PFSK-1 (cell line): ENCODE measurements around the gene FIBCD1.

Source experiments
- FOXP2 ChIP-seq: optimal IDR thresholded peaks from 2 replicates; pipeline ENCODE3; 2011; ENCODE audit warnings: borderline replicate concordance, control low read depth, inconsistent platforms; ENCODE audit not compliant: insufficient read depth; ENCODE audit errors: extremely low read length, extremely low read depth
- POLR2AphosphoS5 ChIP-seq: IDR thresholded peaks from 2 replicates; pipeline ENCODE4 v1.6.1; 2012; ENCODE audit warnings: low read depth, mild to moderate bottlenecking, control low read depth, low read length, moderate library complexity
- SIN3A ChIP-seq: IDR thresholded peaks from 2 replicates; pipeline ENCODE4 v1.6.1; 2012; ENCODE audit warnings: mild to moderate bottlenecking, low read length, moderate library complexity, borderline replicate concordance; ENCODE audit not compliant: insufficient read depth
- TAF1 ChIP-seq: IDR thresholded peaks from 2 replicates; pipeline ENCODE4 v1.6.1; 2012; ENCODE audit warnings: low read length, control low read depth, borderline replicate concordance; ENCODE audit not compliant: insufficient read depth
- TF ChIP-seq, protein P1 (sequence below), 2 experiments: IDR thresholded peaks; 2 replicates each; pipeline versions ENCODE4 v1.6.1 to v1.8.0; 2011 to 2012; ENCODE audit warnings: low read depth in 2 of 2, low read length in 2 of 2, control low read depth in 1 of 2, inconsistent platforms in 1 of 2, mild to moderate bottlenecking in 1 of 2, moderate library complexity in 1 of 2; ENCODE audit not compliant: insufficient read depth in 1 of 2

FIBCD1 gene

DNA sequence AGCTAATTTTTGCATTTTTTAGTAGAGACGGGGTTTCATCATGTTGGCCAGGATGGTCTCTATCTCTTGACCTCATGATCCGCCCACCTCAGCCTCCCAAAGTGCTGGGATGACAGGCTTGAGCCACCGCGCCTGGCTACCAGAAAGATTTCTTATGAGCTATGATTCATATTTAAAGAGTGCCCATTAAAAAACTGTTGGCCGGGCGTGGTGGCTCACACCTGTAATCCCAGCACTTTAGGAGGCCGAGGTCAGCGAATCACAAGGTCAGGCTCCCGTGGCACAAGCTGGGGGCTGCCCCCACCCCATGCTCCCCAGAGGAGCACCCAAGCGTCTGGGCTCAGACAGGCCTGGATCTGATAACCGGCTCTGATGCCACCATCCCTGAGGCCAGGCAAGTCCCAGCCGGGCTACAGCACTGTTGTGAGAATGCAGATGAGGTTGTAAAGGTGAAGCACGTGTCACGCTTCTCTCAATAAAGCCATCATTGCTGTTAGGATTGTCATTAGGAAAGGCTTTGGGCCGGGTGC, 56.3 kb downstream of the FIBCD1 start:
- no peak for TF ChIP-seq FOXP2
- no peak for TF ChIP-seq POLR2AphosphoS5
- TF ChIP-seq, protein P1, sequence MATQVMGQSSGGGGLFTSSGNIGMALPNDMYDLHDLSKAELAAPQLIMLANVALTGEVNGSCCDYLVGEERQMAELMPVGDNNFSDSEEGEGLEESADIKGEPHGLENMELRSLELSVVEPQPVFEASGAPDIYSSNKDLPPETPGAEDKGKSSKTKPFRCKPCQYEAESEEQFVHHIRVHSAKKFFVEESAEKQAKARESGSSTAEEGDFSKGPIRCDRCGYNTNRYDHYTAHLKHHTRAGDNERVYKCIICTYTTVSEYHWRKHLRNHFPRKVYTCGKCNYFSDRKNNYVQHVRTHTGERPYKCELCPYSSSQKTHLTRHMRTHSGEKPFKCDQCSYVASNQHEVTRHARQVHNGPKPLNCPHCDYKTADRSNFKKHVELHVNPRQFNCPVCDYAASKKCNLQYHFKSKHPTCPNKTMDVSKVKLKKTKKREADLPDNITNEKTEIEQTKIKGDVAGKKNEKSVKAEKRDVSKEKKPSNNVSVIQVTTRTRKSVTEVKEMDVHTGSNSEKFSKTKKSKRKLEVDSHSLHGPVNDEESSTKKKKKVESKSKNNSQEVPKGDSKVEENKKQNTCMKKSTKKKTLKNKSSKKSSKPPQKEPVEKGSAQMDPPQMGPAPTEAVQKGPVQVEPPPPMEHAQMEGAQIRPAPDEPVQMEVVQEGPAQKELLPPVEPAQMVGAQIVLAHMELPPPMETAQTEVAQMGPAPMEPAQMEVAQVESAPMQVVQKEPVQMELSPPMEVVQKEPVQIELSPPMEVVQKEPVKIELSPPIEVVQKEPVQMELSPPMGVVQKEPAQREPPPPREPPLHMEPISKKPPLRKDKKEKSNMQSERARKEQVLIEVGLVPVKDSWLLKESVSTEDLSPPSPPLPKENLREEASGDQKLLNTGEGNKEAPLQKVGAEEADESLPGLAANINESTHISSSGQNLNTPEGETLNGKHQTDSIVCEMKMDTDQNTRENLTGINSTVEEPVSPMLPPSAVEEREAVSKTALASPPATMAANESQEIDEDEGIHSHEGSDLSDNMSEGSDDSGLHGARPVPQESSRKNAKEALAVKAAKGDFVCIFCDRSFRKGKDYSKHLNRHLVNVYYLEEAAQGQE (IDR thresholded peaks at IDR 0.05; ENCODE audit: insufficient read depth in 1 of 2, low read depth in 2 of 2, low read length in 2 of 2) = no peak
- TF ChIP-seq TAF1 = no peak
- TF ChIP-seq SIN3A = no peak

DNA sequence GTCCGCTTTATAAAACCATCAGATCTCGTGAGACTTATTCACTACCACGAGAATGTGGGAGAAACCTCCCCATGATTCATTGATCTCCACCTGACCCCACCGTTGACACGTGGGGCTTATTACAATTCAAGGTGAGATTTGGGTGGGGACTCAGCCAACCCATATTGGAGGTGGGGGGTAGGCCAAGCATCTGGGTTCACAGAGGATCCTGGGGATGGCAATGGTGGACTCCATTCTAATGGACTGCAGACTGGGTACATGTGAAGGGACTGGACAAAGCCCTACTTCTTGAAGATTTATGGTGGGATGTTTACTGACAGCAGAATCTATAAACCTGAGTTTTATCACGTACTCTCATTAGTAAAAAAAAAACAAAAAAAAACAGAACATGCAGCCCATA, 57.5 kb downstream of the FIBCD1 start:
- TF ChIP-seq SIN3A (no peak), TAF1 (no peak), POLR2AphosphoS5 (no peak), FOXP2 (no peak)
- TF ChIP-seq, protein P1 (IDR thresholded peaks at IDR 0.05; ENCODE audit: insufficient read depth in 1 of 2, low read depth in 2 of 2, low read length in 2 of 2) = no peak

DNA sequence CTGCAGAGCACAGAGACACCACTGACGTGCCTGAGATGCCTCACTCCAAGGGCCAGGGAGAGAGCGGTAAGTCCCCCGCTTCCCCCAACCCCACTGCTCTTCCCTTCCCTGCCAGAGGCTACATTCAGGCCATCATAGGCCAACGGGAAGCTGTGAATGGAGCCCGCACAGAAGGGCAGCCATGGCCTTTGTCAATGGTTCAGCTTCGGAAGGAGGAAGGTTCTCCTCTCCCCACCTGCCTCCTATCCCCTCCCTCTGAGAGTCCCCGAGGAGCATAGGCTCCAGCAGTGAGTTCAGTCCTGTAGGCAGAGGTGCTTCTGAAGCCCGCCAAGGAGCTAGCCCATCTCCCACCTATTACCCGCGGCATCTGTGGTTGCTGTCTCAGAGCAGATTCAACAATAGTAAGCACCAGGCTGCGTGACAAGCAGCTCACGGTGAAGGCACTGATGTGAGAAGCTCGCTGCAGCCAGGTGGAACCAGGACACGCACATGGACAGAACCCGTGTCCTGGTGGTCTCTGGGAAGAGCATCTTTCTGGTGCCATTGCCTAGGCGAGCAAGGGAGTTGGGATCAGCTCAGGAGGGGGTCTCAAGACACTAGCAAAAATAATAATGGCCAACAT, 58.3 kb downstream of the FIBCD1 start:
- TF ChIP-seq POLR2AphosphoS5 (no peak), SIN3A (no peak)

DNA sequence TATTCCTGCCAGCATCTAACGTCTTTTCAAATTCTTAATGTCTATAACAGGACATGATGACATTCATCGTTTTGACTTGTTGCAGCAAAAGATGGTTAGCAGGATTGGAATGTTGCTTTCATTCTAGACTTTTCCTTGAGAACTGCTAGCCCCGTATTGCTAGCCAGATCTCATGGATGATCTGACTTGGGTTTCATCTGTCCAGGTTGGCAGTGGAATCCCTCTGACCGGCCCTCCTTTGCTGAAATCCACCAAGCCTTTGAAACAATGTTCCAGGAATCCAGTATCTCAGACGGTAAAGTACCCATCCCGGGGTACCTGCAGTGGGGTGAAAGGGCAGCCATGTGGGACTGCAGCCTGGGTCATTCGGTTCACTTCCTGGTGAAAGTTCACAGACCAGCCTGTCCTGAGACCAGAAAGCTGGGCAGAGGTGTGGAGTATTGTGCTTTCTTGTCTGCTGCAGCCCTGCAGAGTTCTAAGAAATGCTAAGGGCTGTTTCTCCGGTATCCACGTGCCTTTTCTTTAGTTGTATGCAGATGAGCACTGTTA, 59.1 kb downstream of the FIBCD1 start:
- TF ChIP-seq TAF1 = no peak
- TF ChIP-seq, protein P1 (IDR thresholded peaks at IDR 0.05; ENCODE audit: insufficient read depth in 1 of 2, low read depth in 2 of 2, low read length in 2 of 2) = no peak
- no peak for TF ChIP-seq POLR2AphosphoS5
- TF ChIP-seq SIN3A = no peak
- no peak for TF ChIP-seq FOXP2

DNA sequence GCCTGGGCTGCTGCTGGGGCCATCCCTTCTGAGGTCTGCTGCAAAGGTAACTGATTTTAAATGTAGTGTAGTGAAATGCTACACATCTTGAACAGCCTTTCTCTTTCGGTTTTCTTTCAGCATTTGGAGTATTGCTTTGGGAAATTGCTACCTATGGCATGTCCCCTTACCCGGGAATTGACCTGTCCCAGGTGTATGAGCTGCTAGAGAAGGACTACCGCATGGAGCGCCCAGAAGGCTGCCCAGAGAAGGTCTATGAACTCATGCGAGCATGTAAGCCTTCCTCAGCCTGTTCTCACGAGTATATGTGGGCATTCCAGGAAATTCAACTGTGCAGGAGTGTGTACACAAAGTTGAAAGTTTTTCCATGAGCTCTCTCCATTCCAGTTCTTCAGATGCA, 60.8 kb downstream of the FIBCD1 start:
- TF ChIP-seq SIN3A (no peak), FOXP2 (no peak), TAF1 (no peak), POLR2AphosphoS5 (no peak)
- TF ChIP-seq, protein P1 (IDR thresholded peaks at IDR 0.05; ENCODE audit: insufficient read depth in 1 of 2, low read depth in 2 of 2, low read length in 2 of 2) = no peak
